Mesenchymal stem cell (in vitro differentiated cells and primary cell): ENCODE measurements around the gene FXR2.

Experiments
- DNase-seq: peaks from one replicate; pipeline ENCODE4 v3.0.0-alpha.2; 2013
- H2AFZ ChIP-seq: one replicate; pipeline ENCODE4 v1.6.1; 2013; ENCODE audit warnings: low read depth, mild to moderate bottlenecking, control low read depth, inconsistent platforms, low read length, moderate library complexity
- H2AK5ac ChIP-seq: 2 replicates; pipeline ENCODE4 v1.6.1; 2013; ENCODE audit warnings: low read length, moderate library complexity, mild to moderate bottlenecking, inconsistent platforms; ENCODE audit not compliant: severe bottlenecking
- H2BK120ac ChIP-seq: one replicate; pipeline ENCODE4 v1.6.1; 2013; ENCODE audit warnings: low read depth, mild to moderate bottlenecking, inconsistent platforms, low read length, moderate library complexity
- H2BK12ac ChIP-seq, 2 experiments: one replicate each; pipeline ENCODE4 v1.6.1; 2013; ENCODE audit warnings: inconsistent platforms in 2 of 2, low read length in 2 of 2, mild to moderate bottlenecking in 2 of 2, moderate library complexity in 2 of 2, control low read depth in 1 of 2
- H2BK15ac ChIP-seq: one replicate; pipeline ENCODE4 v1.6.1; 2013; ENCODE audit warnings: mild to moderate bottlenecking, low read depth, inconsistent platforms; ENCODE audit not compliant: poor library complexity, severe bottlenecking
- H2BK5ac ChIP-seq: 2 replicates; pipeline ENCODE4 v1.6.1; 2013; ENCODE audit warnings: low read depth, mild to moderate bottlenecking, low read length, control low read depth, inconsistent platforms; ENCODE audit not compliant: poor library complexity, severe bottlenecking
- H3K14ac ChIP-seq, 2 experiments: one replicate each; pipeline ENCODE4 v1.6.1; 2013; ENCODE audit warnings: inconsistent platforms in 2 of 2, low read length in 2 of 2, control low read depth in 1 of 2, mild to moderate bottlenecking in 1 of 2, moderate library complexity in 1 of 2
- H3K18ac ChIP-seq, 2 experiments: one replicate each; pipeline ENCODE4 v1.6.1; 2013; ENCODE audit warnings: inconsistent platforms in 2 of 2, low read length in 2 of 2, control low read depth in 1 of 2, low read depth in 1 of 2, mild to moderate bottlenecking in 1 of 2
- H3K23ac ChIP-seq, 2 experiments: one replicate each; pipeline ENCODE4 v1.6.1; 2013; ENCODE audit warnings: inconsistent platforms in 2 of 2, low read length in 2 of 2, mild to moderate bottlenecking in 2 of 2, moderate library complexity in 2 of 2, control low read depth in 1 of 2
- H3K27ac ChIP-seq: 2 replicates; pipeline ENCODE4 v1.5.1; 2013; ENCODE audit warnings: mild to moderate bottlenecking, moderate library complexity, low read length, control low read depth, inconsistent platforms; ENCODE audit not compliant: poor library complexity, severe bottlenecking
- H3K27me3 ChIP-seq, 2 experiments: 2 replicates each; pipeline versions ENCODE4 v1.6.1 to v1.7.0; 2013; ENCODE audit warnings: low read length in 2 of 2, mild to moderate bottlenecking in 2 of 2, moderate library complexity in 2 of 2, control low read depth in 1 of 2, inconsistent platforms in 1 of 2; ENCODE audit not compliant: control insufficient read depth in 1 of 2, insufficient read depth in 1 of 2
- H3K36me3 ChIP-seq, 2 experiments: 2 replicates each; pipeline versions ENCODE4 v1.6.1 to v1.7.0; 2013; ENCODE audit warnings: low read length in 2 of 2, control low read depth in 1 of 2, inconsistent platforms in 1 of 2, low read depth in 1 of 2, mild to moderate bottlenecking in 1 of 2; ENCODE audit not compliant: insufficient read depth in 2 of 2, control insufficient read depth in 1 of 2
- H3K4ac ChIP-seq, 2 experiments: one replicate each; pipeline ENCODE4 v1.6.1; 2013; ENCODE audit warnings: inconsistent platforms in 2 of 2, low read length in 2 of 2, mild to moderate bottlenecking in 2 of 2, moderate library complexity in 2 of 2, control low read depth in 1 of 2, low read depth in 1 of 2
- H3K4me1 ChIP-seq: 2 replicates; pipeline ENCODE4 v1.6.1; 2013; ENCODE audit warnings: low read depth, low read length, control low read depth; ENCODE audit not compliant: control insufficient read depth, insufficient read depth
- H3K4me2 ChIP-seq: 2 replicates; pipeline ENCODE4 v1.6.1; 2013; ENCODE audit warnings: low read length, mild to moderate bottlenecking, inconsistent platforms; ENCODE audit not compliant: poor library complexity, severe bottlenecking
- H3K4me3 ChIP-seq, 2 experiments: 2 replicates each; pipeline versions ENCODE4 v1.5.1 to v1.7.0; 2013; ENCODE audit warnings: low read length in 2 of 2, mild to moderate bottlenecking in 2 of 2, control low read depth in 1 of 2, low read depth in 1 of 2; ENCODE audit not compliant: insufficient read depth in 1 of 2
- H3K79me1 ChIP-seq: replicated peaks from 2 replicates; pipeline ENCODE4 v1.6.1; 2013; ENCODE audit warnings: mild to moderate bottlenecking, control low read depth, low read length, inconsistent platforms; ENCODE audit not compliant: poor library complexity, severe bottlenecking
- H3K9ac ChIP-seq: 2 replicates; pipeline ENCODE4 v1.7.0; 2013; ENCODE audit warnings: mild to moderate bottlenecking, low read length, moderate library complexity
- H3K9me3 ChIP-seq: 2 replicates; pipeline ENCODE4 v1.7.0; 2013; ENCODE audit warnings: mild to moderate bottlenecking, low read length; ENCODE audit not compliant: control insufficient read depth
- H4K8ac ChIP-seq: one replicate; pipeline ENCODE4 v1.6.1; 2013; ENCODE audit warnings: inconsistent platforms, mild to moderate bottlenecking, low read length, moderate library complexity
- H4K91ac ChIP-seq: one replicate; pipeline ENCODE4 v1.6.1; 2013; ENCODE audit warnings: mild to moderate bottlenecking, low read length, inconsistent platforms
- WGBS: methylation state at CpG from one replicate; pipeline ENCODE4 v1.1.7; 2013; ENCODE audit warnings: mixed read lengths; 5-methylcytosine and 5-hydroxymethylcytosine counted together

The FXR2 gene

DNA sequence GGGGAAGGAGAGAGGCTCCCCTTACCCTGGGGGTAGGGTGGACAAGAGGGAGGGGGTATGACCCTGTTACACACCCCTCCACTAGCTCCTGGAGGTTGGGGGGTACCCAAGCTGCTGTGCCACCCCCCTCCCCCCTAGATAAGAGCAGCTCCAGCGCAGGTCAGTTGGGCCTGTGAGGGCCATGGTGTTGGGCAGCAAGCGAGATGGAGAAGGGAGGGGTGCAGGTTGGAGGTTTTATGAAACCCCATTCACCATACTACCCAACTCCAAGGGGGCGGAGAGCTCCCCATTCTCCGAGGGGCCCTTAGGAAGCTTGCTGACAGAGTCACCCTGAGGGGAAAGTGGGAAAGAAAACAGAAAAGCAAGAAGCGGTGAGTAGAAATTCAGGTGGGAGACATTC, 23.1 kb downstream of the FXR2 start:
- Histone ChIP-seq H3K79me1 (peaks cover 35% of the 10 kb centered on the region), H2BK120ac (no peak overlapping the region), H3K9me3 (no peaks in the 10 kb centered on the region), H4K8ac (peak overlapping the region; percentile 51), H3K27ac (no peak overlapping the region), H3K4me1 (peaks cover 46% of the 10 kb centered on the region), H3K4me3 (no peak overlapping the region), H3K27me3 (no peaks in the 10 kb centered on the region), H2BK15ac (no peak overlapping the region), H2AFZ (no peak overlapping the region), H3K18ac (no peak overlapping the region), H2BK12ac (no peak overlapping the region), H3K23ac (no peak overlapping the region), H3K36me3 (peaks cover 69 to 87% of the 10 kb centered on the region in 2 experiments), H3K4ac (no peak overlapping the region), H3K4me2 (no peak overlapping the region), H3K14ac (no peak overlapping the region), H2AK5ac (peak overlapping the region; percentile 76), H3K9ac (peak overlapping the region; percentile 73), H4K91ac (no peak overlapping the region), H2BK5ac (no peak overlapping the region)
- WGBS = 100% methylated on average over 2 of the region's 5 CpGs
- DNase-seq = no peak

DNA sequence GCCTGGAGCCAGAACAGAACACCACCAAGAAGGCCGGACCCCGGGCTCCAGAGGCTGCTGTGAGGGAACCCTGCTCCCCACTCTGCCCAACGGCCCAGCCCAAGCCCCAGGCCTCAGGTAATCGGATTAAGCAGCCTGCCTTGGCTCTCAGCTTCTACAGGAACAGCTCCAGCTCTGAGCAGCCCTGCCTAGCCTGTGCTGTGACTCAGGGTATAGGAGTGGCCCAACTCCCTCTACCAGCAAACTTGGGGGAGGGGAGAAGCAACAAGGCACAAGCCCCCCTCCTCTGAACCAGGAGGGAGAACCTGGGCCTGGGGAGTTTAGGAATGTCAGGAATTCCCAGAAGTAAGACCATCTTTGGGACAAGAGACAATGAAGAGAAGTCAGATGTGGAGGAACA, 24.0 kb downstream of the FXR2 start:
- no peak overlapping the region for H2BK5ac ChIP-seq
- H3K79me1 ChIP-seq = peaks cover 40% of the 10 kb centered on the region
- no peak overlapping the region for H4K91ac ChIP-seq
- H3K27ac ChIP-seq = peak overlapping the region; percentile 66
- H2BK15ac ChIP-seq = no peak overlapping the region
- WGBS = 51% methylated on average over 4 of the region's 4 CpGs
- DNase-seq = peak; percentile 54
- H3K18ac ChIP-seq = no peak overlapping the region
- H3K14ac ChIP-seq = no peak overlapping the region
- H3K4ac ChIP-seq = no peak overlapping the region
- no peak overlapping the region for H3K4me2 ChIP-seq
- no peak overlapping the region for H2BK12ac ChIP-seq
- peaks cover 50% of the 10 kb centered on the region for H3K4me1 ChIP-seq
- H3K27me3 ChIP-seq = no peaks in the 10 kb centered on the region
- H3K4me3 ChIP-seq = no peak overlapping the region
- no peak overlapping the region for H3K23ac ChIP-seq
- H3K36me3 ChIP-seq = peaks cover 67 to 87% of the 10 kb centered on the region in 2 experiments
- peak overlapping the region; percentile 44 for H2AK5ac ChIP-seq
- H4K8ac ChIP-seq = no peak overlapping the region
- H3K9ac ChIP-seq = peak overlapping the region; percentile 73
- no peak overlapping the region for H2AFZ ChIP-seq
- H3K9me3 ChIP-seq = no peaks in the 10 kb centered on the region
- H2BK120ac ChIP-seq = no peak overlapping the region

- Histone ChIP-seq H3K9me3 (no peaks in the 10 kb centered on the region), H3K9ac (peak within 1 kb of the TSS; percentile 79)
Measured at GRCh38 chr17:7589891-7590691, 24.6 kb downstream of the FXR2 start, which contains the start of gene SOX15. Gene SOX15 (minus strand): TSS chr17:7590094. CDS start chr17:7589676, 418 bp downstream.

GRCh38 chr17:7589204-7589868, 25.4 kb downstream of the FXR2 start:
- Histone ChIP-seq H2BK120ac (peak overlapping the region; percentile 24), H2AFZ (no peak overlapping the region), H3K4me3 (peak overlapping the region in 1 of 2 experiments; percentile 68), H2BK12ac (peak overlapping the region in 1 of 2 experiments; percentile 4), H3K18ac (peak overlapping the region in 1 of 2 experiments; percentile 68), H3K14ac (no peak overlapping the region), H4K8ac (peak overlapping the region; percentile 87), H3K27me3 (no peaks in the 10 kb centered on the region), H3K4ac (no peak overlapping the region), H3K27ac (peak overlapping the region; percentile 31), H3K4me1 (peaks cover 50% of the 10 kb centered on the region), H2BK15ac (peak overlapping the region; percentile 13), H4K91ac (peak overlapping the region; percentile 35), H3K4me2 (peak overlapping the region; percentile 33), H2AK5ac (peak overlapping the region; percentile 82), H3K9ac (peak overlapping the region; percentile 79), H3K9me3 (no peaks in the 10 kb centered on the region), H3K36me3 (peaks cover 56 to 78% of the 10 kb centered on the region in 2 experiments), H3K79me1 (peaks cover 33% of the 10 kb centered on the region), H3K23ac (no peak overlapping the region), H2BK5ac (no peak overlapping the region)
- WGBS = 21% methylated on average over 49 of the region's 56 CpGs
- peak; percentile 86 for DNase-seq

More at GRCh38 chr17:7589891-7590691, 24.6 kb downstream of the FXR2 start, which contains the start of gene SOX15:
- WGBS = 46% methylated on average over 24 of the region's 24 CpGs
- Histone ChIP-seq H2BK15ac (peak within 1 kb of the TSS; percentile 13), H2BK120ac (peak within 1 kb of the TSS; percentile 24), H3K18ac (peak within 1 kb of the TSS; percentile 68 to 73), H2BK5ac (no peak within 1 kb of the TSS), H3K23ac (peak within 1 kb of the TSS in 1 of 2 experiments; percentile 60), H3K4me2 (peak within 1 kb of the TSS; percentile 33), H3K27me3 (no peaks in the 10 kb centered on the region), H3K4ac (peak within 1 kb of the TSS in 1 of 2 experiments; percentile 72), H3K79me1 (peaks cover 35% of the 10 kb centered on the region), H3K4me1 (peaks cover 50% of the 10 kb centered on the region), H3K36me3 (peaks cover 63 to 85% of the 10 kb centered on the region in 2 experiments), H4K91ac (peak within 1 kb of the TSS; percentile 35), H3K27ac (peak within 1 kb of the TSS; percentile 82), H2AFZ (no peak within 1 kb of the TSS), H3K4me3 (peak within 1 kb of the TSS in 1 of 2 experiments; percentile 68), H2BK12ac (peak within 1 kb of the TSS in 1 of 2 experiments; percentile 70), H3K14ac (peak within 1 kb of the TSS in 1 of 2 experiments; percentile 26), H4K8ac (peak within 1 kb of the TSS; percentile 87), H2AK5ac (peak within 1 kb of the TSS; percentile 91)
- DNase-seq = no peak
